Stimulated activated CD8-positive, alpha-beta memory T cell treated with anti-CD3 and anti-CD28 coated beads, Interleukin-15, amount 100 ng/mL, for 1 hour (primary cell): Measurements from ENCODE around the gene EBF4.
"Not testable (repeated sequence)": the region's sequence is repeated elsewhere in the genome, so short reads cannot be mapped to it uniquely, and the experiment has no call there.

Experiments
- DNase-seq: peaks from one replicate; pipeline ENCODE4 v3.0.0-alpha.2; 2020; ENCODE audit warnings: low read depth

The EBF4 gene

DNA sequence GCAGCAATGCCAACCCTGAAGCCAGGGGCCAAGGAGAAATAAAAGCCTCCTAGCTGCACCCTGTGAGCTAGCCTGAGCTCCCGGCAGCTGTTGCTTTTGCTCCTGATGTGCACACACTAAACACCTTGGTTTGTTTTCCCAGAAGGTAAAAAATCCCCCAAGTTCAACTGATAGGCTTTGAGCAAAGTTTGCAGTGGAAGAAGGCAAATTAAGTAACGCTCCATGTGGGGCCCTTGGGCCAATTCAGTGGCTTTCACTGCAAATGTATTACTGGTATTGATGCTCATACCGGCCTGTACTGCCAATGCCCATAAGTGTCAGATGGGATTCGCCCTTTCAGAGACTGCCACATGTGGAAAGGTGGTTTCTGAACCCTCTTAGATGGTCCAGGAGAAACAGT lies 19.1 kb upstream of the EBF4 start:
- no peak for DNase-seq

DNA sequence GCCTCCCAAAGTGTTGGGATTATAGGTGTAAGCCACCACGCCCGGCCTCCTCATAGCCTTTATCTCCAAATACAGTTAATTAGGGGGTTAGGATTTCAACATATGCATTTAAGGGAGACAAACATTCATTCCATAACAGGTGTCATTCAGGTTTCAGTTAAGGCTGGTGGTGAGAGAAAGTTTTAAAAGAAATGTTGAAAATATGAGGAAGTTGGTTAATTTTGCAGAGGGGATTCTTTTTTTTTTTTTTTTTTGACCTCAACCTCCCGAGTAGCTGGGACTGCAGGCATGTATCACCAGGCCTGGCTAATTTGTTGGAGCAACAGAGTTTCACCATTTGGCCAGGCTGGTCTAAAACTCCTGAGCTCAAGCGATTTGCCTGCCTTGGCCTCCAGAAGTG lies 12.5 kb upstream of the EBF4 start:
- DNase-seq, result no peak

DNA sequence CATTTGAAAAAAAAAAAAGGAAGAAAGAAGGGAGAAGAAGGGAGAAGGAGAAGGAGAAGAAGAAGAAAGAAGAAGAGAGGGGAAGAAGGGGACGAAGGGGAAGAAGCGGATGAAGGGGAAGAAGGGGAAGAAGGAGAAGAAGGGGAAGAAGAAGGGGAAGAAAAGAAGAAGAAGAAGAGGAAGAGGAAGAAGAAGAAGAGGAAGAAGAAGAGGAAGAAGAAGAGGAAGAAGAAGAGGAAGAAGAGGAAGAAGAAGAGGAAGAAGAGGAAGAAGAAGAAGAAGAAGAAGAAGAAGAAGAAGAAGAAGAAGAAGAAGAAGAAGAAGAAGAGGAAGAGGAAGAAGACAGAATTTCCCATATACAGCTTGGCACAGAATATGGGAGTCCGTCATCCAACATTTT lies 10.5 kb upstream of the EBF4 start:
- DNase-seq, result not testable (repeated sequence)

DNA sequence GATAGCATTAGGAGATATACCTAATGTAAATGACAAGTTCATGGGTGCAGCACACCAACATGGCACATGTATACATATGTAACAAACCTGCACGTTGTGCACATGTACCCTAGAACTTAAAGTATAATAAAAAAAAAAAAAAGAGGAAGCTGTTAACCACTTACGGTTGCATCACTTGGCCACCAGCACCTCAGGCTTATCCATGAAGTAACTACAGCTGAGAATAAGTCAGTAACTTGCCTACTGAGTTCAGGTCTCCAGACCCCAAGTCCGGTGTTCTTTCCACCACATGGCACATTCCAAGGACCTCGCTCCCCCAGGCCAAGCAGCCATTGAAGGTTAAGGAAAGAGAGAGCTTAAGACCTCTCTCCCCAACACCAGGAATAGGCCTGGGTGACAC lies 7.8 kb upstream of the EBF4 start:
- DNase-seq, result not testable (repeated sequence)

DNA sequence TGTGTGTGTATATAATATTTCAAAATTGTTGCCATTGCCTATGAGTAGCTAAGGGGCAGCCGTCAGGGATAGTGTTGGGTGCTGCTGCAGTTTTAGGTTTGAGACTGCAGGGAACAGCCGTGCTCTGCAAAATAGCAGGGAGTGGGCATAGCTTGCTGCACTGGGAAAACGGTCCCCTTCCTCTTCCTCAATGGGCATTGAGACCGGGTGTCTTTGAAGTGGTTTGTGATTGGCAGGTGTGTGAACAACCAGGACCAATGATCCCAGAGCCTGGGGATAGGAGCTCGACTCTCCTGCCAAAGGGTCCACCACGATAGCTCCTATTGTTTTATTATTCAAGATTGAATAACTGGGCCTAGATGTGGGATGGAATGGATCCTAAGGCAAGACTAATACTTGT lies 5.1 kb upstream of the EBF4 start:
- no peak for DNase-seq

DNA sequence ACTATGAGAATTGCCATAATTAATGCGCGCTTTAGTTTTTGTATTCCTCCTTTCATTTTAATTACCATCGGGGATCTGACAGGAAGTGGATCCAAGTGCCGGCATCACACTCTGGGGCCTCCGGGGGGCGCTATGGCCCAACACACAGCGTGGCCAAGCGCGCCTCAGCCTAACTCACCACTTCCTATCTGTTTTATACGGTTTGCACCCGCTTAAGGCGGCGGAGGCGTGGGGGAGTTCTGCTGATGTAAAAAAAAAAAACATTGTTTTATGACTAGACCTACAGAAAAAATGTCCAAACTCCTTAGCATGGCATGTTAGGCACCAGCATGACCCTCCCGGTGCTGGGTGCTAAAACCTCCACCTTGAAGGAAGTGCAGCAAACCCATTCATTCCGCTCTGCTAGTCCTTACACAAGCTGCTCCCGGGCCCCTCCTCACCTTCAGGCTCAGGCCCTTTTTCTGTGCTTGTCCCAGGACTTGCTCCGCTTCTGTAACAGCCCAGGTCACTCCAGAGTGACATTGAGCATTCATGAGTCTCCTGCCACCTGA lies 4.5 kb upstream of the EBF4 start:
- peak; percentile 14 for DNase-seq

DNA sequence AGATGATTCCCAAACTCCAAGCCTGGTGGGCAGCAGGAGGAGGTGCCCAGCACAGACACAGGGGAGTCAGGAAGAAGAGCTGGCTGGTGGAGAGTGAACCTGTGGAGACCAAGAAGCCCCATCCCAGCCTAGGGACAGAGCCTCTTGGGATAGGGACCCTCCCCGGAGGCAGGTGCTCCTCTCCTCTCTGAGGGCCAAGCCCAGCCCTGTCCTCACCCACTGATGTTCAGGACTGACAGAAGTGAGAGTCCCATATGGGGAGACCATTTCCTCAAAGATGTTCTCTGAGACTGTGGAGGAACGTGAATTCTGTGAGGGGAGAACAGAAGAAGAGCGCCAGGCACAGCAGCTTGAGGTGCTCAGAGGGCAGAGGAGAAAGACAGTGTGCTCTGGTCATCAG lies 2.4 kb upstream of the EBF4 start:
- DNase-seq, result no peak

DNA sequence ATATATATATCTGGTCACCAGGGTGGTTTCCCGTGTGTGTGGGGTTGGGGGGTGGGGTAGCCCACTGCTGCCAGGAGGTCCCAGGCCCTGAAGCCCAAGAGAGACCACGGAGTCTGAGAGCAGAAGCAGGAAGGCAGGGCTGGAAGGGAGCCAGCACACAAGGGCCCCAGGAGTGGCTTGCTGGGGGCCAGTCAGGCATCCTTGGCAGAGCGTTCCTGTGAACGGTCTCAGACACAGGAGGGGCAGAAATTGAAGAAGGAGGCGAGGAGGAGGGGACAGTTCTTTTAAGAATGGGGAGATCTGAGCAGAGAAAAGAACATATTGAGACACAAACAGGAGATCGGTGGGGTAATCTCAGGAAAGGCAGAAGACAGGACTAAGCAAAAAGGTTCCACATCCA lies 1.9 kb upstream of the EBF4 start:
- DNase-seq, result no peak

DNA sequence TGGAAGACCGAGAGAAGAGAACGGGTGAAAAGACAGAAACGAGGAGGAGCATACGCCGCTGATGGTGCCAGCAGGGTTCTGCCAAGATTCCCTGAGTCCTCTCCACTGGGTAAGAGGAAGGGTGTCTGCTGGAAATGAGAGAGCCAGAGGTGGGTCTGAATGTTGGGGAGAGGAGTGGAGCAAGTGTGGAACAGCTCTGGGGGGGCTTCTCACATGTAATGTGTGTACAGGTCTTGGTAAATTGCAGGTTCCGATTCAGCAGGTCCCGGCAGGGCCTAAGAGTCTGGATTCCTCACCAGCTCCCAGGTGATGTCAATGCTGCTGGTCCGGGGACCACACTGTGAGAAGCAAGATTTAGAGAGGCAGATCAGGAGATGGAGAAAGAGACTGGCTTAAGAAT lies 1.5 kb upstream of the EBF4 start:
- DNase-seq, result no peak

DNA sequence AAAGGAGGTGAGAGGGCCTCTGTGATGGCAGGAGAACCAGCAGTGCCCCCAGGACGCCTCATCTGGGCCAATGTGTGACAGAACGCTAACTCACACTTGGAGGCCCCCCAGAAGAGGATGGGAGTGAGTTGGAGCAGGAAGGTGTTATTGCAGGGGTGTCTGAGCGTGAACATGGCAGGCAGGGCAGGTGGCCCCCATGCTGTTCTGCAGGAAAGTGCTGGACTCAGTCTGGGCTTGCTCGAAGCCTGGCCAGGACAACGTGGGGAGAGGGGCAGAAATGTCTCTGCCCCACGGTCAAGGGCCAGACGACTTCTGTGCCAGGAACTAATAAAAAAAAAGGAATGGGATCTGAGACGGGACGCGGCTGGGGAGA lies 931 bp upstream of the EBF4 start:
- DNase-seq, result no peak

DNA sequence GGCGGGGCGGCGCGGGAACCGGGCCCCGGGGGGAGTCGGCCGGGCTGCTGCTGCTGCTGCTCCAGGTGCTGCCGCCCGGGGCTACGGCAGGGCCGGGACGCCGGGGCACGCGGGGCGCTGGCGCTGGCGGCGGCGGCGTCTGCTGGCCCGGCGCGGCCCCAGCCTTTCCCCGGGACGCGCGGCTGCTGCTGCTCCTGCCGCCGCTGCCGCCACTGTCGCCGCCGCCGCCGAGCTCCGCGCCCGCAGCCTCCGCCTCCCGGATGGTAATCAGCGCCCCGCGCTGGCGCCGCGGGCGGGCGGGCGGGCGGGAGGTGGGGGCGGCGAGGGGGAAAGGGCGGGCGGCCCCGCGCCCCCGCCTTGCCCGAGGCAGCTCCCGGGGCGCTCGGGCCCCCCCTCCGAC lies 306 bp downstream of the EBF4 start:
- DNase-seq, result no peak

DNA sequence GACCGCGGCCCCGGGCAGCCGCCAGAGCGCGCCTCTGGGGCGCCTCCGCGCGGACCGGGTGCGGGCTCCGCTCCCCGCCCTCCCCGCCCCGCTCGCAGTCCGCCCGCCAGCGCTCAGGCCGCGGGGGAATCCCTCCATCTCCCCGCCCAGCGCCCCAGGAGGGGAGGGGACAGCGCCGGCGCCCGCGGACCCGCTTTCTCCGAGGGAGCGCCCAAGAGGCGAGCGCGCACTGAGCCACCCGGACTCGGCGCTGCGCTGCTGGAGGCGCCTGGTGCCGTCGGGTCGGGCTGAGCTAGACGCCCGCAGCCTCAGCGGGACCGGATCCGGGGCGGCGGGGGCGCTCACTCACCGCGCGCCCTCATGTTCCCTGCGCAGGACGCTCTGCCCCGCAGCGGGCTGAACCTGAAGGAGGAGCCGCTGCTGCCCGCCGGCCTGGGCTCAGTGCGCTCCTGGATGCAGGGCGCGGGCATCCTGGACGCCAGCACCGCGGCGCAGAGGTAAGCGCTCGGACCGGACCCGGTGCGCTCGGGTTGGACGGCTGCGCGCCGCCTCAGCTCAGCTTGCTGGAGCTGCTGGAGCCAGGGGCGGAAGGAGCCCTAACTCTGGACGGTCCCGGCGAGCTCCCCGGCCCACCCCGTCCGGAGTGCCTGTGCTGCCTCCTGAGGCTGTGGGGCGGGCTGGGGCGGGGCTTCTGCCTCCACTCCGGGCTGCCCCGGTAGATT lies 867 bp downstream of the EBF4 start:
- peak; percentile 8 for DNase-seq

DNA sequence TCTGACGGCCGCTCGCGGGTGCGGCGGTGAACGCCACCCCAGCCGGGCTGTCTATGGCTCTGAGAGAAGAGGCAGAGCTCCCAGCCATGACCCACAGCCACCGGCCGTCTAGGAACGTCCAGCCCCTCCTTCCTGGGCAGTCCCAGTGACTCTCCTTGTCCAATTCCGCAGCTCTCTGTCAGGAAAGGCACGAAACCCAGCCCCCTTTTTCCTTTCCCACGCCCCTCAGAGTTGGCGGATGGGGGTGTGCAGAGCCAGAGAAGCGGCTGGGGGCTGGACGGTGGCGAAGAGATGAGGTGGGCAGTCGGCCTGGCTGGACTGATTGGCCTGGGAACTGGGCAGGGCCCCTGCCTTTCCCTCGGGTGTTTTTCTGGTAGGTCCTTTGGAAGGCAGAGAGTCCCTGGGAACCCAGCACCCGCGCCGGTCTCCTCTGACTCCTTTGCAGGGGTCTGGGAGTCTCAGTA lies 1.5 kb downstream of the EBF4 start:
- no peak for DNase-seq

DNA sequence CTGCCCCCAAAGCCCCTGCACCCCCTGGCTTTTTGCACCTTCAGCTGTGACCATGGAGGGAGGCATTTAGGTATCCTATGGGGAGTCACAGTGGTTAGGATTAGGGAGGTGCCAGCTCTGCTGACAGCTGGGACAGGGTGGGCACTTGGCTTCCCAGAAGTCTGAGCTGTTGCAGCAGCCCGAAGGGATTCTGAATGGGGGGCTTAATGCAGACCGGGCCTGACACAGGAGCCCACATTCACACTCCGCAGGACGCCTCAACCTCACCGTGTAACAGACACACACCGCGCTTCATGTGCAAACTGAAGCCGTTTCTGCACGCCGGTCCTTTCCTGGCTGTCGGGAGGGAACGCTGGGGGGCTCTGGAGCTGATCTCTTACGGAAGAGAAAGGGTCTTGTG lies 1.9 kb downstream of the EBF4 start:
- no peak for DNase-seq

DNA sequence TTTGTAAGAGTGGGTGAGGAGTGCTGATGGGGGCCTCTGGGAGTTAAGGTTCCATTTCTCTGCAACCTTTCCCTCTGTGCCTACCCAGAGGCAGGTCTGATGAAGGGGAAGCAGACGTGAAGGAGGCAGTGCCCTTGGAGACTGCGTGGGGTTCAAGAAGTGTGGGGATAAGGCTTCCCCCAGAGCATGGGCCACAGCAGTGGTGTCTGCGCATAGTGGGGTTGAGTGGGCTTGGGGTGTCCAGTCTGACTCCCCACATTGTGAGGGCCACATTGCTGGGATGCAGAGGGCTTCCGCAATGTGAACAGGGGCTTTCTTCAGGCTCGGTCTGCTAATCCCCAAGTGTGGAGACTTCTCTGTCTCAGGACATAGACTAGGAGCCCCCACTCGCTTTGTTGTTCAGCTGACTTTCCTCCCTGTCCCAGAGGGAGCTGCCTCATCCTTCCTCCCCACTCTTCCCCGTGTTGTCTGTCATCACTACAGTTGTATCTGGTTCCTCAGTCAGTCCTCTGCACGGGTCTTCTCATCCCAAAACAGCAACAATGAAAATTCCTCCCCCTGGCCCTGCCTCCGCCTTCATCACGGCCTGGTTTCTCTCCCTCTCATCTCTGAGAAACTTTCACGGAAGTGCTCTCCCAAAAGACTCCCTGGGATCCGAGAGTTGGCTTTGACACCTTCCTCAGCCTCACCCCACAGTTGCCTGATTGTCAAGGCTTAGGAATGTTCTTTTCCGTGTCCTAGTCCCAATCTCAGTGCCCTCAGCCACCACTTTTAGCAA lies 2.8 kb downstream of the EBF4 start:
- DNase-seq, result no peak

DNA sequence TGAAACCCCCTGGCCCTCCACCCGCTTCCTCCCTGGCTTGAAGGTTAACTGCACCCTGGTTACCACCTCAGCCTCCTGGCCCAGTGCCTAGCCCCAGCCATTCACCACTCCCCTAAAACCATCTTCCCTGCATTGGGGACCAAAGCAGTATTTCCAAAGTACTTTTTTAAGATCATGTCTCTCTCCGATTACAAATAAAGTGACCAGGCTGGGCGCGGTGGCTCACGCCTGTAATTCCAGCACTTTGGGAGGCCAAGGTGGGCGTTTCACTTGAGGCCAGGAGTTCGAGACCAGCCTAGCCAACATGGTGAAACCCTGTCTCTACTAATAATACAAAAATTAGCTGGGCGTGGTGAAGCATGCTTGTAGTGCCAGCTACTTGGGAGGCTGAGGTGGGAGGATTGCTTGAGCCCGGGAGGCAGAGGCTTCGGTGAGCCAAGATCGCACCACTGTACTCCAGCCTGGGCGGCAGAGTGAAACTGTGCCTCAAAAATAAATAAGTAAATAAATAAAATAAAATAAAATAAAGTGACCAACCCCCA lies 3.5 kb downstream of the EBF4 start:
- not testable (repeated sequence) for DNase-seq

DNA sequence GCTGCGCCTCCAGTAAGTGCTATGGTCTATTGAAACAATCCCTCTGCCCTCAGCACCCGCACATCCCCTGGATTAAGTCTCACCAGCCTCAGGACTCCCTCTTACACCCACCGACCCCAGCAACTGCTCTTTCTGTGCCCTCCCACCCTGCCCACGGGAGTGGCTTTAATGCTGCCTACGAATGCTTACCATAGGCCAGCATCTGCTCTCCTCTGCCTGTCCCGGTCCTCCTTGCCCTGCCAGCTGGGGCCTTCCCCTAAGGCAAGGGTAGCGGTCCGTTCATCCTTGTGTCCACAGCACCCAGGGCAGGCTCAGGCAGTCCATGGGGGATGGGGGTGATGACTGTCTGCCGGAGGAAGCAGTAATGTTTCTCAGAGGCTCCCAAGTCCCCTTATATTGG lies 4.1 kb downstream of the EBF4 start:
- no peak for DNase-seq

DNA sequence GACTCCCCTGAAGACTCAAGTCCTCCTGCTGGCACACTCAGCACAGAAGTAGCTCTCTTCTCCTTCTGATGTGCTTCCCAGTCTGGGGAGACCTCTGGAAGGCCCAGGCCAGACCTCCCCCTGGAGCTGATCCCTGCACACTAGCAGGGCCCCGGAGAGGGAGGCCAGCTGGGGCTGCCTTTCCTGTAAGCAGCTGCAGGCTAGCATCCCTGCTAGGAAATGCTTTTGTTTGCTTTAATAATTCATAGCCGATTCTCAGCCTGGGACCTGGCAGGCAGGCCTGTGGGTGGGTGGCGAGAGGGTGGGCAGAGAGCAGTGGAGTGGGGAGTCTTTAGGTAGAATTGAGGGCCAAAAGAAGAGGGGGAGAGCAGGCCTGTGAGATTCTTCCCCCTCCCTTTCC lies 5.2 kb downstream of the EBF4 start:
- DNase-seq, result no peak

DNA sequence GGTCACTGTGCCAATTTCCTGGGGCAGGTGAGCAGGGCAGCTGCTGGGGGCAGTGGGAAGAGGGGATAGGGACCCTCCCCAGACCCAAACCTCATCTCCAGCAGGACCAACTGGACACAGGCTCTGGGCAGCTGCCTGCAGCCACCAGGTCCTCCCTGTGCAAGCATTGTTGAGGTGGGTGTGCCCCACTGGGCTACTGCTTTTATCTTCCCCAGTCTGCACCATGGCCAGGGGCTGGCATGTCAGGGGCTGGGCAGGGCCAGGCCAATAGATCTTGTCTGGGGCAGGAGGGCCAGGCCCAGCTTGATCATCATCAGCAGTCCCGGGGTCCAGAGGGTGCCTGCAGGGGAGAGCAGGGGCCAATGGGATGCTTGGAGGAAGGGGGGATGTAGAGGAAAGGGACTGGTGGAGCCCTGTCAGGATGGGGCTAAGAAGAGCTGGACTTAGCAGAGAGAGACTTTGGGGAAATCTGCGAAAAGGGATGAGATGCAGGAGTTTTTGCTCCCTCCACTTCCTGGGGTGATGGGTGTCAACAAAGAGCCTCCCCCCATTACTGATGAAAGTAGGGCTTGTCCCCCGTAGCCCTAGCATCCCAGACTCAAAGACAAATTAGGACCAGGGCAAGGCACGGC lies 5.7 kb downstream of the EBF4 start:
- DNase-seq, result no peak

DNA sequence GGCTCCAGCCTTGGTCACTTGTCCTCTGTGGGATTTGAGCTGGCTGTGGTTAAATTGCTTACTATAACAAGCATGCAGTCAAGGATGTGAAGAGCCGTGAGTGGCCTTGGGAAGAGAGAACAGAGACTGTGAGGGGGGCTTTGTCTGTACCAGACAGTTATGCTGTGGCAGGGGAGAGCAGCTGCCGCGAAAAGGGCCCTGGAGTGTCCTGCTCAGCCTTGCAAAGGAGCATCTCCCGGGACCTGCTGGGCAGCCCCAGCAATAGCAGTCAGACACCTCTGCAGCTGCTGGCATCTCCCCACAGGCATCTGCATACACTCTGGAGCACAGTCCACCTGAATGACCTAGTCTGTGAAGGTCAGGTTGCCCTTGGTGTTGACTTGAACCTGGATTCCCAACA lies 6.3 kb downstream of the EBF4 start:
- DNase-seq, result no peak

DNA sequence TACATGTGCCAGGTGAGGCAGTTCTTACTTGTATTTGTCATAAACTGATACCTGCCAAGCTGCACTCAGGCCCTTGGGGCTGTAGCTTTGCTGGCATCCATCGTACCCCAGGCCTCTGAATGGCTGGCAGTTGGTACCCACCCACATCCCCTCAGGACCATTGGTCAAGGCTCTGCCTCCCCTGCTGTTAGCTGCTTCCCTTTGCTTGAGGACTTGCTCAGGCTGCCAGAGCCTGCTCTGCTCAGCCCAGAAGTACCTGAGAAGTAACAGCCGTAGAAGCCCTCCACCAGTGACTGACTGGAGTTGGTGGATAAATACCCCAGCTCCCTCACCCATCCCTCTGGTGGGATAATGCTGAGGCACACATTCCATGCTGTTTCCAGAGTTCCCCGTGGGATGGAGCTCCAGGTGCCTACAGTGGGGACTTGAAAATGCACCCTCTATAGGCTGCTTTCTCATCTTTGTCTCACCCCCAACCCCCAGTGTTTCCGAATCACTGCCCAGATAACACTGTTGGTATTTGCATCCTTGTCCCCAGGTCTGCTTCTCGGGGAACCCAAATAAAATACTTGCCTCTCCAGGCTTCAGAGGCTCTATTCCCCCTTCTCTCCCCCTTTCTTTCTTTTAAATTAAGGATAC lies 7.3 kb downstream of the EBF4 start:
- DNase-seq, result no peak

DNA sequence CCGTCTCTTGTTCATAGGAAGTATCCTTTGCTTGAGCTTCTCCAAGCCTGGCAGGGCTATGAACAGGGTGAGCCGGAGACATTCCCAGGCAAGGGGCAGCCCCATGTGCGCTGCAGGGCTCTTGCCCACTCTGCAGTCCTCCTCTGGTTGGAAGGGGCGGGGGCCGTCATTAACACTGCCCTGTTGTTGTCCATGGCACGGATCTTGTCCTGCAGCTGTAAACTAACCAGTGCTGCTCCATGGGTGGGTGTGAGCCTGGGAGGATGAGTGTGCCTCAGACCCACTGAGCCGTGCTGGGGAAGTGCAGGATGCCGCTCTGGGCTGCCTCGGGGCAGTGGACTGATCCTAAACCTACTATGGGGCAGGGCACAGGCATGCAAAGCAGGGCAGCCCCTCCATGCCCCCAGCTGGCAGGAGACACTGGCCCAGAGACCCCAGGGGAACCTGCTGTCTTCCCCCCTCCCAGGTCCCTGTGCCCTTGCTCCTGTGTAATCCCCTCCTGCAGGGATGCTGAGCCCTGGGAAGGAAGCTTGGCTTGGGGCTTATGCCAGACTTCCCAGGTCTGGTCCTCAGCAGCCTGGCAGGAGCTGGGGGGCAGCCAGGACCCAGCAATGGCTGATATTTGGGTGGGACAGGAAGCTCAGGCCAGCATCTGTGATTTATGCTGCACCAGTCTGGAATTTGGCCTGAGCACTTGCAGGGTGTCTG lies 8.5 kb downstream of the EBF4 start:
- no peak for DNase-seq
